ENCODE results near the gene NFATC4.

NFATC4 gene

GRCh38 chr14:24360281-24360680, 7.7 kb upstream of the NFATC4 start:
- H3K4me3 ChIP-seq (replicated peaks; ENCODE audit: low read depth, low read length) = no peak overlapping the region
- DNase-seq (ENCODE audit: extremely low read depth, low read depth) = no peak
- no peak for TF ChIP-seq CTCF (IDR thresholded peaks at IDR 0.05; ENCODE audit: low read depth, low read length, missing control alignments)

- DNase-seq (ENCODE audit: extremely low read depth, low read depth) = no peak
- TF ChIP-seq CTCF (IDR thresholded peaks at IDR 0.05; ENCODE audit: low read depth, low read length, missing control alignments) = no peak
- H3K4me3 ChIP-seq (replicated peaks; ENCODE audit: low read depth, low read length) = no peak overlapping the region
Observed at GRCh38 chr14:24361326-24361725, 6.7 kb upstream of the NFATC4 start.

GRCh38 chr14:24362241-24362960, 5.6 kb upstream of the NFATC4 start:
- DNase-seq (ENCODE audit: extremely low read depth, low read depth) = no peak
- H3K4me3 ChIP-seq (replicated peaks; ENCODE audit: low read depth, low read length) = no peak overlapping the region
- TF ChIP-seq CTCF (IDR thresholded peaks at IDR 0.05; ENCODE audit: low read depth, low read length, missing control alignments) = no peak

GRCh38 chr14:24363401-24363800, 4.6 kb upstream of the NFATC4 start:
- no peak overlapping the region for H3K4me3 ChIP-seq (replicated peaks; ENCODE audit: low read depth, low read length)
- DNase-seq (ENCODE audit: extremely low read depth, low read depth) = no peak

GRCh38 chr14:24364841-24365240, 3.1 kb upstream of the NFATC4 start:
- DNase-seq (ENCODE audit: extremely low read depth, low read depth) = no peak
- H3K4me3 ChIP-seq (replicated peaks; ENCODE audit: low read depth, low read length) = no peak overlapping the region
- no peak for TF ChIP-seq CTCF (IDR thresholded peaks at IDR 0.05; ENCODE audit: low read depth, low read length, missing control alignments)

More at GRCh38 chr14:24363401-24363800, 4.6 kb upstream of the NFATC4 start:
- no peak for TF ChIP-seq CTCF (IDR thresholded peaks at IDR 0.05; ENCODE audit: low read depth, low read length, missing control alignments)

GRCh38 chr14:24365600-24366412, 2.2 kb upstream of the NFATC4 start:
- peak; percentile 85 for TF ChIP-seq CTCF (IDR thresholded peaks at IDR 0.05; ENCODE audit: low read depth, low read length, missing control alignments)
- DNase-seq (ENCODE audit: extremely low read depth, low read depth) = peak; percentile 76
- peak overlapping the region; percentile 94 for H3K4me3 ChIP-seq (replicated peaks; ENCODE audit: low read depth, low read length)

Measured in HFF-Myc (cell line).